Cardiac muscle cell (in vitro differentiated cells and primary cell): ENCODE results near the gene HOXA2. TPM values are rescaled to one million over a fixed set of nuclear protein-coding genes. Genes with fewer than 3 reads are reported as not detected.

Source experiments
- DNase-seq, 2 donors: peaks; one replicate each; pipeline versions ENCODE4 v3.0.0 to v3.0.0-alpha.2; 2010 to 2017; ENCODE audit warnings: low read depth in 1 of 2, low spot score in 1 of 2
- H3K27ac ChIP-seq: fragments of 200-600 bp; sonication (generic); 2 replicates; pipeline ENCODE4 v1.5.1; 2016
- H3K27me3 ChIP-seq: fragments of 200-600 bp; sonication (generic); 2 replicates; pipeline ENCODE4 v1.6.0; 2016; ENCODE audit warnings: control low read depth
- H3K36me3 ChIP-seq: fragments of 200-600 bp; sonication (generic); 2 replicates; pipeline ENCODE4 v1.5.1; 2016; ENCODE audit warnings: control low read depth
- H3K4me1 ChIP-seq: fragments of 200-600 bp; sonication (generic); 2 replicates; pipeline ENCODE4 v1.8.1; 2017; ENCODE audit warnings: low read depth, mild to moderate bottlenecking, mixed run types
- H3K4me3 ChIP-seq: fragments of 200-600 bp; sonication (generic); 2 replicates; pipeline ENCODE4 v1.5.1; 2016; ENCODE audit warnings: mild to moderate bottlenecking
- H3K9me3 ChIP-seq: fragments of 200-600 bp; sonication (generic); 2 replicates; pipeline ENCODE4 v1.5.1; 2017; ENCODE audit warnings: low read depth, mild to moderate bottlenecking, control low read depth
- polyA plus RNA-seq: library from polyadenylated mRNA; unstranded; fragments of >200 nt; fragmentation: Nextera tagmentation; extraction: Ambion mirVana; gene quantifications from 2 replicates; pipeline ENCODE4 v1.2.1, GENCODE V29; 2016
- total RNA-seq: library from RNA; depleted of rRNA; stranded (reverse); fragments of >200 nt; gene quantifications from 2 replicates; pipeline ENCODE4 v1.2.3, GENCODE V29; 2016
- TF ChIP-seq, protein P1 (sequence below): IDR thresholded peaks from 2 replicates; pipeline ENCODE4 v1.5.1; 2012; ENCODE audit warnings: low read depth, mild to moderate bottlenecking, low read length

The HOXA2 gene
- total and polyA plus RNA-seq, 2 experiments from 2014 or later: 0.12 to 0.27 TPM

DNA sequence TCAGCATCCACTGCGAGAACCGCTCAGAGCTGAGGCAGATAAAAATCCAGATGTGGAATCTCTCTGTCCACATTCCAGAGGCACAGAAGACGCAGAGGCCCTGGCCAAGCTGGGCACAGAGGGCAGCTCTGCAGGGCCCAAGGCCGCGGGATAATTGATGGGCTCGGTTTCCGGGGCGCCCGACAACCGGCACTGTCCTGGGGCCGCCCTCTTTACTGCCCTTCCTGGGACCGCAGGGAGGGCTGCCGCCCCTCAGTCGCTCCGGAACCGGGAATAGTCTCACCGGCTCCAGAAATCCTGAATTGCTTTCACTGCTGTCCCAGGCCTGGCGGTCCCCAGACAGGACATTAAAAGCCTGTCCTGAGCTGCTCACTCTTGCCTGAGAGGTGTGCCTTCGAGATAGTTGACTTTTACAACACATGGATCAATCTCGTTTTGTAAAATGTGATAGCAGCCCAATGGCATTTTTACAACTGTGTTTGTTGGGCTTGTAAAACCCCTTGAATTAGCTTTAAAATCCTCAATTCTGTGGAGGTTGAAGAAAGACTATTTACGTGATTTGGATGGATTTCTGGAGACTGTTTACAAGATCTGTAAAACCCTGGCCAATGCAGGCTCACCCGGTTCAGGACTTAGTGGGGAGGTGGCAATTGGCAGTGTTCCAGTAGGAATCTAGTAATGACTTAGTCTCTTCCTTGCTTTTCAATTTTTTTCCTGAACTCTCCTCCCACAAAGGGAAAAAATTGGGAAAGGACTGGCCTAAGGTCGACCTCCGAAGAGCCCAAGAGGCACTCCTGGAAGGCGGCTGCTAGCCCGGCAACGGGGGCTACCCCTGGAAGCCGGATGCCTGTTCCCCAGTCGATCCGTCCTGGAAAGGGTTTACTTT is 46.5 kb upstream of the HOXA2 start:
- H3K4me1 ChIP-seq: no peaks in the 10 kb centered on the region
- H3K27me3 ChIP-seq: peaks cover 100% of the 10 kb centered on the region
- H3K4me3 ChIP-seq: no peak overlapping the region
- no peak overlapping the region for H3K27ac ChIP-seq
- no peaks in the 10 kb centered on the region for H3K9me3 ChIP-seq
- DNase-seq: no peak
- TF ChIP-seq, protein P1, sequence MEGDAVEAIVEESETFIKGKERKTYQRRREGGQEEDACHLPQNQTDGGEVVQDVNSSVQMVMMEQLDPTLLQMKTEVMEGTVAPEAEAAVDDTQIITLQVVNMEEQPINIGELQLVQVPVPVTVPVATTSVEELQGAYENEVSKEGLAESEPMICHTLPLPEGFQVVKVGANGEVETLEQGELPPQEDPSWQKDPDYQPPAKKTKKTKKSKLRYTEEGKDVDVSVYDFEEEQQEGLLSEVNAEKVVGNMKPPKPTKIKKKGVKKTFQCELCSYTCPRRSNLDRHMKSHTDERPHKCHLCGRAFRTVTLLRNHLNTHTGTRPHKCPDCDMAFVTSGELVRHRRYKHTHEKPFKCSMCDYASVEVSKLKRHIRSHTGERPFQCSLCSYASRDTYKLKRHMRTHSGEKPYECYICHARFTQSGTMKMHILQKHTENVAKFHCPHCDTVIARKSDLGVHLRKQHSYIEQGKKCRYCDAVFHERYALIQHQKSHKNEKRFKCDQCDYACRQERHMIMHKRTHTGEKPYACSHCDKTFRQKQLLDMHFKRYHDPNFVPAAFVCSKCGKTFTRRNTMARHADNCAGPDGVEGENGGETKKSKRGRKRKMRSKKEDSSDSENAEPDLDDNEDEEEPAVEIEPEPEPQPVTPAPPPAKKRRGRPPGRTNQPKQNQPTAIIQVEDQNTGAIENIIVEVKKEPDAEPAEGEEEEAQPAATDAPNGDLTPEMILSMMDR: no peak
- H3K36me3 ChIP-seq: no peaks in the 10 kb centered on the region

DNA sequence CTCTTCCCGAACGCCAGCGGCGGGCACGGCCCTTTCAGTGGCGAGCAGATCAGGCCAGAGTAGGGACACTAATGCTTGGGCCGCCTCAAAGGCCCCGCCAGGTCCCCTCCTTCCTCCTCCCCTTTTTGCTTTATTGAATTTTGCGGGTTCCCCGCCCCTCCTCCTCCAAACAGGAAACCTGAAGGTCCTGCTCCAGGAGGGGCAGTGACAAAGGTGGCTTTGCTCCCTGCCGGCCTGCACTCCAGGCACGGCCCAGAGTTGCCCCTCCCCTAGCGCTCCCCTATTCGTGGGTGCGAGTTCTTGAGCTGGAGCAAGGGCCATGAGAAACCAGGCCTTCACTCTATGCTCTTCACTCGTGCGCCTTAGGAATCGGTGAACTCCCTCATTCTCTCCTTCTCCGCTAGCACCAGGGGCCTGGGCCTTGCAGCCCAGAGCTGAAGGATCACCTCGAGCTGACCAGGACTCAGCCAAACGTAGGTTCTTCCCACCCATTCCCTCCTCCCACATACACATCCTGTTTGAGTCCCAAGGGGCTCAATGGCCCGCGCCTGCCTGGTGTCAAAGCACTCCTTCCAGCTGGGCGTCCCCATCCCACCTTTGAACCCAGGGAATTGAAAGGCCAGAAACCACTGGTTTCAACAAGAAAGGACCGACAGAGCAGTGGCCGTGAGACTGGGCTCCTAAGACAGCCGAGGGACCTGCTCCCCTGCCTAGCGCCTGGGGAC is 45.7 kb upstream of the HOXA2 start:
- Histone ChIP-seq H3K9me3 (no peaks in the 10 kb centered on the region), H3K4me1 (no peaks in the 10 kb centered on the region), H3K36me3 (no peaks in the 10 kb centered on the region), H3K27me3 (peaks cover 100% of the 10 kb centered on the region), H3K4me3 (no peak overlapping the region), H3K27ac (no peak overlapping the region)
- DNase-seq: no peak
- TF ChIP-seq, protein P1: no peak

DNA sequence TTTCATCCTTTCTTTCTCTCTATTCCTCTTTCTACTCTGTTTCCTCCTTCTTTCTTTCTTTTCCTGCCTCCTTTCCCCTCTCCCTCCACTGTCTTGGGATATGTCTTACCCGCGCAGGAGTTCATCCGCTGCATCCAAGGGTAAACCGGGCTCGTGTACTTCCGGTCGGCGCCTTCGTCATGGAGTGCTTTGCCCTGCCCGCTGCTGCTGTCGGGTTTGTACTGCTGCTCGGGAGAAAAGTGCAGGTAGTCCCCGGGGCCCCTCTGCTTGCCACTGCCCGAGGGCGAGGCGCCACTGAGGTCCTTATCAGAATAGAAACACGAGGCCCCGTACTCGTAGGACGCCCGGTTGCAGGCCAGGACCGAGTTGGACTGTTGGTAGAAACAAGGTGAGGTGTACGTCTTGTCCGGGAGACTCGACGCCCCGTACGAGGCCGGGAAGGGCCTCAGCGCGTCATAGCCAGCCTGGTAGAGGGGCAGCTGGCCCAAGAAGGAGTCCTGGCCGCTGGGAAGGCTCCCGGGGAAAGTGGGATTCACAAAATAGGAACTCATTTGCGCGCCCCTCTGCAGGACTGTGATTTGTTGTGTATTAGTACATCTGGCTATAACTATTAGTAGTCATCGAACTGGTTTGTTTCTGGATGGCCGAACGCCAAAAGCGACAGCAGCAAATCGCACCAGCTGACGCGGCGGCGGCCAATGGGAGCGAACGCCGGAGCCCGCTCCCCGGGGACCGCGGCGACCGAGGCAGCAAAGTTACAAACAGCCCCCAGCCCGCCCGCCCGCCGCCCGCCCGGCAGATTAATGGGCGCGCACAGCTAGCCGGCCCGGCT is 44.9 kb upstream of the HOXA2 start, which contains the start of gene HOXA6:
HOXA6 (minus strand) TSS at position 576 of the 832 bp plus-strand sequence; CDS start at position 551, 25 bp downstream.
- Histone ChIP-seq H3K36me3 (no peaks in the 10 kb centered on the region), H3K9me3 (no peaks in the 10 kb centered on the region), H3K4me3 (no peak within 1 kb of the TSS), H3K27ac (no peak within 1 kb of the TSS), H3K27me3 (peaks cover 100% of the 10 kb centered on the region), H3K4me1 (no peaks in the 10 kb centered on the region)
- DNase-seq: no peak
- TF ChIP-seq, protein P1: no peak

DNA sequence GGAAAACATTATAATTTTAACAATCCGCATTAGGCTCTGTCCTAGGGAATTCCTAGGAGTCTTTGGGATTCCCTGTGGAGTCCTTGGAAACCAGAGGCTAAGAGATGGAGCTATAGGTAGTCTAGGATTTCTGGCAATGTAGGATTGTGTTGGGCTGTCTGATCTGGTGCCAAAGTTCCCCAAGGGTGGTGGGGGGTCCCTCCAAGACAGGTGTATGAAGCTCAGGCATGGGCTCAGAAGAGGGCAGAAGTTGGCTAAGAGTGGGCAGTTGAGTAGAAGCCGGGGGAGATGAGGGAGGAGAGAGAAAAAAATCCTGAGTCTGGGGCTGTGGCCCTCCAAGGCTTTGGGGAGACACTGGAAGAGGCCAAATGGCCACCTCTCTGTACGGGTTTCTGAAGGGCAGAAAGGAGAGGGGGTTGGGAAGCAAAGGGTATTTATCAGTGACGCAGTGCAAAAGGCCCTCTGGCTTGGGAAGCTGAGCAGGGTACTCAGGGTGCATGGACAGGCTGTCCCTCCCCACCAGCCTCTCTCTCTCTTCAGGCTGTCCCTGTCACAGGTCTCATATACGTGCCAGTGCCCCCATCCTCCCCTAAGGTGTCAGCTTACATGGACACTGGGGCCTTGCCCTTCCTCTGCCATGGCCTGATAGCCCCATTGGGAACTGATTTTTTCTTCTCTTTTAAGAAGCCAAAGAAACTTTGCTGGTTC is 44.2 kb upstream of the HOXA2 start:
- TF ChIP-seq, protein P1: no peak
- H3K27ac ChIP-seq: no peak overlapping the region
- H3K9me3 ChIP-seq: no peaks in the 10 kb centered on the region
- no peaks in the 10 kb centered on the region for H3K36me3 ChIP-seq
- no peak for DNase-seq
- H3K27me3 ChIP-seq: peaks cover 100% of the 10 kb centered on the region
- H3K4me3 ChIP-seq: no peak overlapping the region
- H3K4me1 ChIP-seq: no peaks in the 10 kb centered on the region

DNA sequence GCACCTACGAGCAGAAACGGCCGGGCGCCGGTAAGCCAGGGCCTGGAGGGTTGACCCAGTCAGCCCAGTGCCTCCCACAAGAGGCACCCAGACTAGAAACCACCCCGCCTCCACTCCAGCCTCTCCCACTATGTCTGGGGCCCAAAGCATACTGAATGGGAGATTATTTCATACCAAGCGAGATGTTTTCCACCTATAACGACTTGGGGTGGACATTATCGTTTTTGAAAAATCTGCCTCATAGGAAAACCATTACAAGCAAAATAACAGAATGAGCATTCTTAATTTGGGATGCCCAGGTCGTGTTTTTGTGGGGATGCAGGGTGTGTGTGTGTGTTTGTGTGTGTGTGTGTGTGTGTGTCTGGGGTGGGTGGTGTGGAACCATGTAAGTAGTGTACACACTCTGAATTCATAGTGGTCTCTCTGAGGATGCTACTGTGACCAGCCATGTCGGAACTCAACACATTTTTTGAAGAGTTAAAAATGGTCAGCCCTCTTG is 43.5 kb upstream of the HOXA2 start:
- no peaks in the 10 kb centered on the region for H3K4me1 ChIP-seq

More for the DNA sequence above, 43.5 kb upstream of the HOXA2 start:
- Histone ChIP-seq H3K9me3 (no peaks in the 10 kb centered on the region), H3K27me3 (peaks cover 100% of the 10 kb centered on the region), H3K4me3 (no peak overlapping the region), H3K27ac (no peak overlapping the region), H3K36me3 (no peaks in the 10 kb centered on the region)
- TF ChIP-seq, protein P1: no peak
- DNase-seq: no peak
